Uterus (tissue), 2 donors: ENCODE data around the gene FAM32A.

Experiments
- CTCF ChIP-seq, 4 experiments: fragments of 200-600 bp in 2 of 4; fragments of 450-650 bp in 2 of 4; sonication (generic) in 2 of 4; IDR thresholded peaks; one replicate each; pipeline ENCODE4 v1.5.1; 2016 to 2019; ENCODE audit warnings: antibody characterized with exemption in 4 of 4, mild to moderate bottlenecking in 2 of 4, moderate library complexity in 1 of 4
- POLR2A ChIP-seq, 2 donors: fragments of 450-650 bp; IDR thresholded peaks; one replicate each; pipeline ENCODE4 v1.6.1; 2016; ENCODE audit warnings: antibody characterized with exemption in 2 of 2, mild to moderate bottlenecking in 1 of 2, moderate library complexity in 1 of 2

GRCh38 chr19:16148443-16149229 is 36.6 kb upstream of the FAM32A start:
- TF ChIP-seq POLR2A (IDR thresholded peaks at IDR 0.05) (no peak), CTCF (IDR thresholded peaks at IDR 0.05) (no peak)
